SU-DHL-6 (cell line): Measurements from ENCODE around the gene EFCAB6.

Experiments
- H2AFZ ChIP-seq: fragments of 200-600 bp; sonication (generic); 2 replicates; pipeline ENCODE4 v1.6.1; 2014; ENCODE audit warnings: low read depth, mild to moderate bottlenecking, moderate library complexity, mixed read lengths, antibody characterized with exemption, low read length; ENCODE audit not compliant: severe bottlenecking
- H3F3A ChIP-seq: fragments of 200-600 bp; shearing (Covaris generic); 2 replicates; pipeline ENCODE4 v1.6.0; 2016; ENCODE audit warnings: antibody characterized with exemption, mild to moderate bottlenecking; ENCODE audit not compliant: insufficient read depth
- H3K27ac ChIP-seq: fragments of 200-600 bp; sonication (generic); 2 replicates; pipeline ENCODE4 v1.5.1; 2016; ENCODE audit warnings: low read depth, mild to moderate bottlenecking, low read length, moderate library complexity, mixed read lengths
- H3K27me3 ChIP-seq: fragments of 200-600 bp; sonication (generic), shearing (Covaris generic); 2 replicates; pipeline ENCODE4 v1.6.0; 2014; ENCODE audit warnings: mild to moderate bottlenecking, low read length
- H3K36me3 ChIP-seq: fragments of 200-600 bp; sonication (generic); 2 replicates; pipeline ENCODE4 v1.6.1; 2014; ENCODE audit warnings: mild to moderate bottlenecking, low read length, mixed read lengths
- H3K4me2 ChIP-seq: fragments of 300-600, 200-600 bp; shearing (Covaris generic), sonication (generic); 2 replicates; pipeline ENCODE4 v1.6.0; 2014; ENCODE audit warnings: low read length, low read depth, mild to moderate bottlenecking; ENCODE audit not compliant: poor library complexity, severe bottlenecking
- H3K4me3 ChIP-seq: fragments of 200-600 bp; sonication (generic); 2 replicates; pipeline ENCODE4 v1.5.1; 2014; ENCODE audit warnings: antibody characterized with exemption, low read length, mild to moderate bottlenecking, mixed read lengths; ENCODE audit not compliant: insufficient read depth, poor library complexity, severe bottlenecking
- H3K79me2 ChIP-seq: fragments of 200-600 bp; sonication (generic); 2 replicates; pipeline ENCODE4 v1.6.1; 2014; ENCODE audit warnings: mild to moderate bottlenecking, low read length, moderate library complexity; ENCODE audit not compliant: insufficient read depth
- H3K9ac ChIP-seq: fragments of 200-600 bp; sonication (generic); 2 replicates; pipeline ENCODE4 v1.7.0; 2014; ENCODE audit warnings: mild to moderate bottlenecking, low read length
- H3K9me2 ChIP-seq: fragments of 200-600 bp; sonication (generic); replicated peaks from 2 replicates; pipeline ENCODE4 v1.6.1; 2014; ENCODE audit warnings: low read length; ENCODE audit not compliant: insufficient read depth
- H3K9me3 ChIP-seq: fragments of 200-600 bp; sonication (generic); 2 replicates; pipeline ENCODE4 v1.6.1; 2014; ENCODE audit warnings: low read length, mixed read lengths; ENCODE audit not compliant: insufficient read depth
- H4K20me1 ChIP-seq: fragments of 200-600 bp; sonication (generic); 2 replicates; pipeline ENCODE4 v1.6.1; 2014; ENCODE audit warnings: low read depth, mild to moderate bottlenecking, antibody characterized with exemption, low read length, moderate library complexity, mixed read lengths
- CTCF ChIP-seq: fragments of 200-600 bp; sonication (generic); IDR thresholded peaks from one replicate; pipeline ENCODE4 v1.5.1; 2017; ENCODE audit warnings: antibody characterized with exemption, mild to moderate bottlenecking, low read length, moderate library complexity; ENCODE audit not compliant: insufficient read depth, poor library complexity, severe bottlenecking
- EZH2phosphoT487 ChIP-seq: fragments of 200-600 bp; sonication (generic), shearing (Covaris generic); conservative IDR thresholded peaks from 2 replicates; pipeline ENCODE4 v1.6.1; 2018; ENCODE audit warnings: mild to moderate bottlenecking, antibody characterized with exemption, low read length, moderate library complexity, mixed read lengths

The EFCAB6 gene

GRCh38 chr22:43720716-43721115 lies 91.4 kb downstream of the EFCAB6 start:
- Histone ChIP-seq H3K4me3 (no peak overlapping the region), H2AFZ (no peak overlapping the region), H4K20me1 (no peaks in the 10 kb centered on the region), H3K27me3 (no peaks in the 10 kb centered on the region), H3K9me2 (no peaks in the 10 kb centered on the region), H3K79me2 (no peaks in the 10 kb centered on the region), H3K9me3 (no peaks in the 10 kb centered on the region), H3F3A (no peaks in the 10 kb centered on the region), H3K4me2 (no peak overlapping the region), H3K36me3 (no peaks in the 10 kb centered on the region), H3K27ac (no peak overlapping the region), H3K9ac (no peak overlapping the region)
- no peak for TF ChIP-seq CTCF
- no peak for TF ChIP-seq EZH2phosphoT487

GRCh38 chr22:43714104-43714503 lies 98.0 kb downstream of the EFCAB6 start:
- Histone ChIP-seq H3K4me2 (no peak overlapping the region), H2AFZ (no peak overlapping the region), H3K9me2 (no peaks in the 10 kb centered on the region), H3K36me3 (no peaks in the 10 kb centered on the region), H3K9me3 (no peaks in the 10 kb centered on the region), H3K27me3 (no peaks in the 10 kb centered on the region), H3K79me2 (no peaks in the 10 kb centered on the region), H3K9ac (no peak overlapping the region), H3K27ac (no peak overlapping the region), H4K20me1 (no peaks in the 10 kb centered on the region), H3K4me3 (no peak overlapping the region), H3F3A (no peaks in the 10 kb centered on the region)
- TF ChIP-seq CTCF (no peak), EZH2phosphoT487 (no peak)

GRCh38 chr22:43711681-43712080 lies 100.4 kb downstream of the EFCAB6 start:
- Histone ChIP-seq H2AFZ (no peak overlapping the region), H3K36me3 (no peaks in the 10 kb centered on the region), H3F3A (no peaks in the 10 kb centered on the region), H3K9me2 (no peaks in the 10 kb centered on the region), H3K27ac (no peak overlapping the region), H4K20me1 (no peaks in the 10 kb centered on the region), H3K9me3 (no peaks in the 10 kb centered on the region), H3K9ac (no peak overlapping the region), H3K27me3 (no peaks in the 10 kb centered on the region), H3K79me2 (no peaks in the 10 kb centered on the region), H3K4me2 (no peak overlapping the region), H3K4me3 (no peak overlapping the region)
- TF ChIP-seq CTCF (no peak), EZH2phosphoT487 (no peak)

DNA sequence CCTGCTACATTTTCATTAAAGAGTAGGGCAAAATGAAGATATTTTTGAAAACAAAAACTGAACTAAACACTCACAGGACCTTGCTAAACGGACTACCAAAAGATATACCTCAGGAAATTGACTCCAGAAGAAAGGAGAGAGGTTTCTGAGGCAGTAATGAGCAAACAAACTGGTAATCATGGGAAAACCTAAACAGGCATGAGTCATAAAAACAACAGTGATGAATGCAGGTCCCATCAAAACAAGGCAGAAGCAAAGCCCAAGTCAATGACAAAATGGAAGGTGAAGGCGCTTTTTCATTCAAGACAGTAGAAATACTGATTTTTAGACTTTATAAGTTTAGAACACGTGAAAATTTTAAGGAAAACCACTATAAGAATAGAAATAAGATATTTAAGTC lies 104.5 kb downstream of the EFCAB6 start:
- Histone ChIP-seq H3K9me3 (no peaks in the 10 kb centered on the region), H3K9ac (no peak overlapping the region), H3K27ac (no peak overlapping the region), H2AFZ (no peak overlapping the region), H3F3A (no peaks in the 10 kb centered on the region), H4K20me1 (no peaks in the 10 kb centered on the region), H3K4me3 (no peak overlapping the region), H3K36me3 (no peaks in the 10 kb centered on the region), H3K79me2 (no peaks in the 10 kb centered on the region), H3K4me2 (no peak overlapping the region), H3K27me3 (no peaks in the 10 kb centered on the region), H3K9me2 (no peaks in the 10 kb centered on the region)
- TF ChIP-seq CTCF (no peak), EZH2phosphoT487 (no peak)
